HG03159 (cell line): ENCODE results near the gene RAP1GAP2.
"Not testable (repeated sequence)": the region's sequence is repeated elsewhere in the genome, so short reads cannot be mapped to it uniquely, and the experiment has no call there.

Experiments
- ATAC-seq: cut with Tn5 transposase; IDR thresholded peaks from one replicate; pipeline ENCODE4 v1.9.1; 2021; ENCODE audit warnings: mild to moderate bottlenecking, moderate library complexity; ENCODE audit not compliant: unreplicated experiment

RAP1GAP2 gene

GRCh38 chr17:2880050-2880449 lies 83.8 kb downstream of the RAP1GAP2 start:
- no peak for ATAC-seq

- no peak for ATAC-seq
Observed at GRCh38 chr17:2881295-2881694, 85.1 kb downstream of the RAP1GAP2 start.

DNA sequence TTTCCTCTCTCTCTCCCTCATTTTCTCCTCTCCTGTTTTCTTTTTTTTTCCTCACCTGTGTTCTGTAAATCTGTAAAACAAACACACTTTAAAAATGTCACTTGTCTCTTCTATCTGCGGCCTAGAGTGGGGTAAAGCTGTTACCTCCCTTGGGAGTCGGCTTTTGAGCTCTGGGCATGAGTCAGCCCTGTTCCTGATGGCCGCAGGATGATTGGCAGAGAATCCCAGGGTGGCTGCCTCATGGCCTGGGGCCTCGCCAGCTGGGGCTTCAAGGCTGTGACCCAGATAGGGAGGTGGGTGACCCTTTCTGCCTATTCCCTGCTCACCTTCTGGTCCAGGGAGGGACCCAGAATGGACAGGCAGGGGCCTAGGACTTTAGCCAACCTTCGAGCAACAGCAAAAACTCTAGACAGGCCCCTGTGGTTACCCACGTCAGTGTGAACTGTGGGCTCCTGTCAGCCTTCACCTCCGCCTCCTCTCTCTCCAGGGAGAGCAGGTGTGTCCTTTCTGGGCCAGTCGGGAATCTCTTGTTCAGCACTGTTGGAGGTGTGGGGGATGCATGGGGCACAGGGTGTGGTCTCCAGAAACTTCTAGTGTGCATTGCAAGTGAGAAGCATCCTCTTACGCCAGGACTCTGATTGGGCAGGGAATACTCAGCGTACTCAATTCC lies 87.4 kb downstream of the RAP1GAP2 start:
- no peak for ATAC-seq

- ATAC-seq = no peak
Observed at GRCh38 chr17:2885733-2886132, 89.5 kb downstream of the RAP1GAP2 start.

DNA sequence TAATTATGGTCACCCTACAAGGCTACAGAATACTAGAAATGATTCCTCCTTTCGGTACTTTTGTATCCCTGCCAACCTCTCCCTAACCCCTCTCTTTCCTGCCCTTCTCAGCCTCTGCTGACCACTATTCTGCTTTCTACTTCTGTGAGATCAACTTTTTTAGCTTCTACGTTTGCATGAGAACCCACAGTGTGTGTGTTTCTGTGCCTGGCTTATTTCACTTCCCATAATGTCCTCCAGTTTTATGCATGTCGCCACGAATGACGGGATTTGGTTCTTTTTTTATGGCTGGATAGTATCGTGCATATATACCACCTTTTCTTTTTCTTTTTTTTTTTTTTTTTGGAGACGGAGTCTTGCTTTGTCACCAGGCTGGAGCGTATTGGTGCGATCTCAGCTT lies 92.1 kb downstream of the RAP1GAP2 start:
- ATAC-seq = no peak

DNA sequence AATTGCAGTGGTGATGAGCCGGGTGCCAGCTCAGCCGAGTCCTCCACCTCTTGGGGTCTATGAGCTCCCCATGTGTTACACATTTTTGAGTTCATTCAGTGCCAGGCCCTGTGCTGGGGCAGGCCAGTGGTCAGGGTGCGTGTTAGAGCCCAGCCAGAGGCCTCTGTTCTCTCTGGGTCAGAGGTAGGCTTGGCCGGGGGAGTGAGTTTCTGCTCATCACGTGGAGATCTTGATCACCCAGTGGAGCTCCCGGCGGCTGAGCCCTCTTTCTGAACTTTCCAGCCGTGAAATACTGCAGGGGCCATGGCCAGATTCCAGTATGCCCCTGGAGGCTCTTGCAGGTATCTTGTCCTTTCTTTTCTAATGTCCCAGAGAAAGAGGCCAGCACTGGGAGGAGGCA lies 93.0 kb downstream of the RAP1GAP2 start:
- no peak for ATAC-seq

GRCh38 chr17:2890778-2891177 lies 94.5 kb downstream of the RAP1GAP2 start:
- ATAC-seq = not testable (repeated sequence)

- no peak for ATAC-seq
Observed at GRCh38 chr17:2892305-2892971, 96.2 kb downstream of the RAP1GAP2 start.

DNA sequence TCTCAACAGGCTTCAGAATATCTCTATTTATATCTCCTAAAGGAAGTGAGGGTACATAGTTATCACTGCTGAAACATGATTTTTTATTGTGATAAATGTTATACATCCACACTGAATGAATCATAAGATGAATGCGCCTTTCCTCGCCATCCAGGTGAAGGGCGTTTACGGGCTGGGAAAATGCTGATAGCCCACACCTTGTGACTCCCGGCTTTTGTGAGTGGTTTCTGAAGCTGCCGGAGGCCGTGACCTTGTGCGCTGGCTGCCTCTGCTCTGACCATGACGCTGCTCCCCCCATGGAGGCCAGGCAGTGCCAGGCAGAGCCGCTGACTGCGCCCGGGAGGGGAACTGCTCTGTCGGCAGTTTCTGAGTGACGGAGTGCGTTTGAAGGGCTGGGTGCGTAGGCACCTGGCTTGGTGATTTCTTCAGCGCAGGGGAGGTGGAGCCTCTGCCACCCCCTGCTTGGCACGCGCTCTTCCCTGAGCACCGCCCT lies 97.2 kb downstream of the RAP1GAP2 start:
- ATAC-seq = no peak

GRCh38 chr17:2894782-2895181 lies 98.5 kb downstream of the RAP1GAP2 start:
- no peak for ATAC-seq

DNA sequence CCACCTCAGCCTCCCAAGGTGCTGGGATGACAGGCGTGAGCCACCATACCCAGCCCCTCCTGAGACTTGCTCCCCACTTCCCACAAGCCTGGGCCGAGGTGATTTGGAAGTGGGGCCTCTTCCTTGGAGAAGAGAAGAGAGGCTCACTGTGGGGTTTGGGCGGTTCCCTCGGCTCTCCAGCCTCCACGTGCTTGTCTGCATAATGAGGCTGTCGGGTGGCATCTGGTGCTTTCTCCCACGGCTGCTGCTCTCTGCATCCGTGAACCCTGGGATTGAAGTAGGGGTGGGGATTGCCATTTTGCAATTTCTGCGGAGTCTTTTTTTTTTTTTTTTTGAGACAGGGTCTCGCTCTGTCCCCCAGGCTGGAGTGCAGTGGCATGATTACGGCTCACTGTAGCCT lies 101.4 kb downstream of the RAP1GAP2 start:
- no peak for ATAC-seq

- no peak for ATAC-seq
Observed at GRCh38 chr17:2898255-2898926, 102.2 kb downstream of the RAP1GAP2 start.

- no peak for ATAC-seq
Observed at GRCh38 chr17:2899906-2900305, 103.7 kb downstream of the RAP1GAP2 start.

- no peak for ATAC-seq
Observed at GRCh38 chr17:2900842-2901241, 104.6 kb downstream of the RAP1GAP2 start.

DNA sequence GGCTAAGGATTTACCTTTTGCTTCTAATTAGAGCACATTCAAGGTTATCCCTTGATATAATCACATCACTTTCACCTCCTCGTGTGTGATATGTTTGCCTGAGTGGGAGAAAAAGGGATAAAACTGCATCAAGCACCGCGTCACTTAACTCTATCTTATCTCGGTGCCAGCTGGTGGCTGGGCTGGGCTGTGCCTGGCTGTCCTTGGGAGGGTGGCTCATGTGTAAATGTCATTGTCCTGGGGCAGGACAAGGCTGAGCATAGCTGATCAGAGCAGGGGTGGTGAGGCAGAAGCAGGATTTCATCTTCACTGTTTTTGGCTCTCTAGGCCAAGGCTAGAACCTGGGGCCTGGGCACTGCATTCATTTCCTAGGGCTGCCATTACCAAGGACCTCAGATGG lies 105.3 kb downstream of the RAP1GAP2 start:
- ATAC-seq = no peak

- no peak for ATAC-seq
Observed at GRCh38 chr17:2902546-2902945, 106.3 kb downstream of the RAP1GAP2 start.

DNA sequence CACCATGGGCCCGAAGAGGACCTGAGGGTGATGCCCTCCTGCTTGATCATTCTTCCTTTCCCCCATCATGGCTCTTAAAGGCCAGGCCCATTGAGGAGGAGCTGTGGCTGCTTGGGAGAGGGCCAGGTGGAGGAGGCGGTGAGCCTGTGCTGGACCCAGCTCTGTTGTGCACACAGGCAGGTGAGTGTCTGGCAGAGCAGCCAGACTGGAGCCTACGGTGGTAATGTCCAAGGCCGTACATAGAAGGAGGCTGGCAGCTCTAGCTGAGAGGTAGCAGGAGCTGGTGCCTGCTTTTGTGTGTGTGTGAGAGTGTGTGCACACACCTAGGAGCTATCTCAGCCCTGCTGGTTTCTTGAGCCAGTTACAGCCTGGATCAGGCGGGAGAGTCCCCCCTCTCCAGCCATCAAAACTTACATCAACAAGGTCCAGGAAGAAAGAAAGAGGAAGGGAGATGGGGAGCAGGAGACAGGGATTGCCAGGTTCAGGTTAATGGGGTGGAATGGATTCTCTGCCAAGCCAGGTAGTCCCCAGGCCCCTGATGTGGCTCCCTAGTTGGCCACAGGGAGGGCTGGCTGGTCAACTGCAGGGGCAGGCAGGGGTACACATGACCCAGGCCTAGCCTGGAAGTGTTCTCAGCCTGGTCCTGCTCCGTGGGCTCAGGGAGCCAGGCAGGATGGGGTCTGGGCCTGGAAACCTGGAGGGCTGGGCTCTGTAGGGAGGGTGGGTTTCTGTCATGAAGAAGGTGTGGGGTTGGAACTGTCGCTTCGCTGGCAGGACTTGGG lies 107.1 kb downstream of the RAP1GAP2 start:
- no peak for ATAC-seq

- no peak for ATAC-seq
Observed at GRCh38 chr17:2904135-2904534, 107.9 kb downstream of the RAP1GAP2 start.

DNA sequence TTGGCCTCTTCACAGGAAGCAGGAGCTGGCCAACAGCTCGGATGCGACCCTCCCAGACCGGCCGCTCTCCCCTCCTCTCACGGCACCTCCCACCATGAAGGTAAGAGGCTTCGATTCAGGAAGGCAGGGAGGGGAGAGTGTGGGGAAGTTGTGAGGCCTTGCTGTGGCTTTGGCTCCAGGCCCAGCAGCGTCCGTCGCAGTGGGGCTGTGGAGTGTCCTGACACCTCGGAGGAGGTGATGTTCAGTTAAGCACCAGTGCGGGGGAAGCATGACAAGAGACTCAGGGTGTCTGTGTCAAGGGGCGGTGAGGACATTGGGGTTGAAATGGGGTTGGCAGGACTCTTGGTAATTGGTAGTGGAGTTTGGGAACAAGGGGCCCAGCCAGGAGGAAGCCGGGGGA lies 109.0 kb downstream of the RAP1GAP2 start:
- no peak for ATAC-seq

DNA sequence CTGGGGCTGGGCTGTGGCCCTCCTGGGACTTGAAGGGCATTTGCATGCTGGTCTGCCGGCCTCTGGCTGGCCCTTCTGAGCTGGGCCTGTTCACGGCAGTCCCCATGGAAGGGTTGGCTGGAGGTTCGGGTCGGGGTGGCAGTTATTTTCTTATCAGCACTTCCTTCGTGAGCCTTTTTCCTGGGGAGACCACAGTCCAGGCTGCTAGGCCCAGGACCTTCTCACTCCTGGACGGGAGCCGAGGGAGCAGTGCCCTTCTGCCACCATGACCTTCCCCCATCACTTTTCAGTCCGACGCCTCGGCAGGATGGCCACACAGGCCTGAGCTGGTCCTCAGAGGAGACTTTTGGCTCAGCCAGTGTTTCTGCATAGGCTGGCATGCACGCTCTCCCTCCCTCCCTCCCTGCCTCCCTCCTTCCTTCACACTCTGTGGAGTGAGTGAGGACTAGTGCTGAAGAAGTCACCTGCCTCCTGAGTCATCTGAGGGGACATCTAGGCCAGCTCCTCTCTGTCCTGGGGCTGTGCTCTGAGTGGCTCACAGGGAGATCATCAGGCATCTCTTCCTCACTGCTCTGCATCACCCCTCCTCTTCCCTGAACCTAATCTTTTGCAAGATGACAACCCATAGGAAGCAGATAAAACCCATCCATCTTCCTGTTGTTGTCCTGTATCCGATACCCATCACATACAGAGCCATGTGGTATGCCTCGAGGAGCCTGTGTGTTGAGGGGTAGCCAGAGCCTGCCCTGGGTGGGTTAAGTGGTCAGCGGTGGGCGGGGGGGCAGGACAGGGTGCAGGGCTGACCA lies 109.7 kb downstream of the RAP1GAP2 start:
- ATAC-seq = no peak
